ENCODE results near the gene UBE2S. TPM values are rescaled to one million over a fixed set of nuclear protein-coding genes. Genes with fewer than 3 reads are reported as not detected.

Gene UBE2S
- total RNA-seq, 6 experiments from 2014 or later: 181 to 356 (median 309) TPM

DNA sequence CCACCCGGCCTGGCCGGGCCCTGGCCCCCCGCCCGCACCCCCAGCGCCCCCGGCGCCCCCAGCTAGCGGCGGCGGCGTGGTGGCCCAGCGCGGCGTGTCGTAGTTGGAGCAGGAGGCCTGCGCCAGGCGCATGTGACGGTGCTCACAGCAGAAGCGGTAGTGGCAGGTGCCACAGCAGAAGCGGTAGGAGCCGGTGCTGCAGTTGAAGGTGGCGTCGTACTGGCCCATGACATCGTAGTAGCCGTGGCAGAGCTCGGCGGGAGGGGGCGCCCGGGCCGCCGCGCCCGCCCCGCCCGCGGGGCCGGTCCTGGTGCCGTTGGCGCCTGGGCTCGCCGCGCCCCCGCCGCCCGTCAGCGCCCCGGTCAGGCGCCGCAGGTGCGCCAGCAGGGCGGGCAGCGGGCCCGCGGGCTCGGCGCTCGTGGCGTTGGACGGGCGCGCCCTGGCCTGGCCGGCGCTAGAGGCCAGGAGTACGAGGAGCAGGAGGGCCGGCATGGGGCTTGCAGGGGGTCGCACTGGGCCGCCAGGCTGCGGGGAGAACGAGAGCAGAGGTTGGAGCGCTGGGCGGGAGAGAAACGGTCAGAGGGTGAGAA is 34.9 kb upstream of the UBE2S start:
- H3K9me3 Mint-ChIP-seq: peaks cover 4% of the 10 kb centered on the region; the same call in 1 of the 2 replicates
- DNase-seq: no peak
- peaks cover 10% of the 10 kb centered on the region for H3K4me1 Mint-ChIP-seq (ENCODE audit: low read depth)
- H3K27ac Mint-ChIP-seq: no peak overlapping the region
- peaks cover 5% of the 10 kb centered on the region; the same call in 1 of the 2 replicates for H3K36me3 Mint-ChIP-seq (ENCODE audit: low read depth)
- no peak overlapping the region for H3K4me3 Mint-ChIP-seq
- H3K27me3 Mint-ChIP-seq (ENCODE audit: insufficient read depth): peaks cover 47% of the 10 kb centered on the region
- TF ChIP-seq CTCF (IDR thresholded peaks at IDR 0.05): no peak

- Mint-ChIP-seq H3K27ac (no peak overlapping the region), H3K4me1 (ENCODE audit: low read depth) (peaks cover 10% of the 10 kb centered on the region), H3K27me3 (ENCODE audit: insufficient read depth) (peaks cover 48% of the 10 kb centered on the region), H3K36me3 (ENCODE audit: low read depth) (peaks cover 5% of the 10 kb centered on the region; the same call in 1 of the 2 replicates), H3K9me3 (peaks cover 4% of the 10 kb centered on the region; the same call in 1 of the 2 replicates), H3K4me3 (no peak overlapping the region)
- DNase-seq: no peak
- TF ChIP-seq CTCF (IDR thresholded peaks at IDR 0.05): no peak
Measured at GRCh38 chr19:55441692-55442321, 34.2 kb upstream of the UBE2S start.

DNA sequence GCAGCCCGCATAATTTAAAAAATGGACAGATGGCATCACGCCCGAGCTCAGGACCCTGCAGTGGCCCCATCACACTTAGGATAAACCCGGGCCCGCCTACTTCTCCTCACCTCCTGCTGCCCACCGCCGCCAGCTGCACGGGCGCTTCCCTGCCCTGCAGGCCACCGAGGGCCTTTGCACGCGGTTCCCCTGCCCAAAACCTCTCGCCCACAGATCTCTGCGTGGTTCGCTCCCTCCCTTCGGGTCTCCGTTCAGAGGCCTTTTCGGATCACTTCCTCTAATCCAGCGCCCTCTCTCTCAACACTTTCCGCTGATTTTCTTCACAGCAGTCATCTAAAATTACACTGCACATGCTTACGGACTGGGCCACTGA is 33.7 kb upstream of the UBE2S start:
- Mint-ChIP-seq H3K36me3 (ENCODE audit: low read depth) (peaks cover 5% of the 10 kb centered on the region; the same call in 1 of the 2 replicates), H3K27ac (no peak overlapping the region), H3K9me3 (peaks cover 4% of the 10 kb centered on the region; the same call in 1 of the 2 replicates), H3K4me3 (no peak overlapping the region; the same call in 1 of the 2 replicates), H3K4me1 (ENCODE audit: low read depth) (peaks cover 10% of the 10 kb centered on the region), H3K27me3 (ENCODE audit: insufficient read depth) (peaks cover 47% of the 10 kb centered on the region)
- no peak for DNase-seq
- no peak for TF ChIP-seq CTCF (IDR thresholded peaks at IDR 0.05)

DNA sequence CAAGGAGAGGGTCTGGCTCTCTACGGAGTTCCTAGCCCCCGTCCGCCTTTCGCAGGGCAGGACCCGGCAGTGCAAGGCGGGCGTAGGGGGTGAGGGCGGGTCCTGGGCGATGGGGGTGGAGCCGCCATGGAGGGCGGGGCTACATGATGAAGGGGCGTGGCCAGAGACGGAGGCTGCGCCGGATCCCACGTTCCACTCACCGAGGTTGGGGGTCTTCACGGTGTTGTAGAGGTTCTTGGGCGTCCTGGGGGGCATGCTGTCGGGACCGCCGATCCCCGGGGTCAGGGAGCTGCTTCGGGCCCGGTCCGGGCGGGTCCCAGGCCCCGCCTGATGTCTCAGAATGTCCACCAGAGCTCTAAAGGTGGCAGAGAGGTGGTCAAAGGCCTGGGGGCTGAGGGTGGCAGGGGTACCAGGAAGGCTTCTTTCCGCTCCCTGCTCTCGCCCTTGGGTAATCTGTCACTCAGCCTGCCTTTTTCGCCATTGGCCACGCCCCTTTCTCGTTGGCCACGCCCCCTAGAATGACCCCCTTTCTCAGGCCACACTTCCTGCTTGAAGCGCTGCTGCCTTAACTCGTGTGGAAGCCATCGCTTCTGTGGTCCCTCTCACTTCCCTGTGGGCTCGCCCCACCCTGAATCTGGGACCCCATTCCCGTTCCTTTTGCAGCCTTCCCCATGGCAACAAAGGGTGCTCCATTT is 33.0 kb upstream of the UBE2S start:
- Mint-ChIP-seq H3K36me3 (ENCODE audit: low read depth) (peaks cover 5% of the 10 kb centered on the region; the same call in 1 of the 2 replicates), H3K4me1 (ENCODE audit: low read depth) (peaks cover 10% of the 10 kb centered on the region), H3K27ac (no peak overlapping the region), H3K9me3 (peaks cover 4% of the 10 kb centered on the region; the same call in 1 of the 2 replicates), H3K27me3 (ENCODE audit: insufficient read depth) (peaks cover 41% of the 10 kb centered on the region), H3K4me3 (no peak overlapping the region)
- no peak for DNase-seq
- no peak for TF ChIP-seq CTCF (IDR thresholded peaks at IDR 0.05)

DNA sequence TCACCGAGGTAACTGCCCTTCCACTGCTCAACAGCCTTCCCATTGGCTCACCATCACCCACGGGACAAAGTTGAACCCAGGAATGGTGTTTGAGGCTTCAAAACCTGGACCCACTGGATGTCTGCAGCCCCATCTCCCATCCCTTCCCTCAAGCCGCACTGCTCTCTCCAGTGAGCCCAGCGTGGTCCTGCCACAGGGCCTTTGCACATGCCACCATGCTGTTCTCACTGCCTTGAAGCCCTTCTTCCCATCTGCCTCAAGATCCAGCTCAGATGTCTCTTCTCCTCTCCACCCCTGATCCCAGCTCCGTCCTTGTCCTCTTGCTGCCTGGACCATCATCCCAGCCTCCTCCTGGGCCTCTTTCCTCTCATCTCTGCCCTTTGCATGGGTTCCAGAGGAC is 31.5 kb upstream of the UBE2S start:
- Mint-ChIP-seq H3K4me3 (no peak overlapping the region), H3K9me3 (peaks cover 4% of the 10 kb centered on the region; the same call in 1 of the 2 replicates), H3K4me1 (ENCODE audit: low read depth) (peaks cover 10% of the 10 kb centered on the region), H3K27ac (no peak overlapping the region), H3K36me3 (ENCODE audit: low read depth) (peaks cover 5% of the 10 kb centered on the region; the same call in 1 of the 2 replicates), H3K27me3 (ENCODE audit: insufficient read depth) (peaks cover 32% of the 10 kb centered on the region)
- no peak for DNase-seq
- no peak for TF ChIP-seq CTCF (IDR thresholded peaks at IDR 0.05)
